Transverse colon (tissue), 4 donors: ENCODE measurements around the gene ENO2. TPM values are rescaled to one million over a fixed set of nuclear protein-coding genes. Genes with fewer than 3 reads are reported as not detected.

ENCODE experiments used
- DNase-seq: peaks from one replicate; pipeline ENCODE4 v3.0.0-alpha.2; 2019
- H3K27ac ChIP-seq, 4 donors: fragments of 200-600 bp; sonication (generic); 2 replicates each; pipeline ENCODE4 v1.5.1; 2016 to 2018; ENCODE audit warnings: inconsistent platforms in 4 of 4
- H3K27me3 ChIP-seq: fragments of 200-600 bp; sonication (generic); 2 replicates; pipeline ENCODE4 v1.5.1; 2017; ENCODE audit warnings: inconsistent platforms
- H3K36me3 ChIP-seq, 4 donors: fragments of 200-600 bp; sonication (generic); 2 replicates each; pipeline ENCODE4 v1.5.1; 2017 to 2019; ENCODE audit warnings: inconsistent platforms in 4 of 4
- H3K4me1 ChIP-seq, 4 donors: fragments of 200-600 bp; sonication (generic); 2 replicates each; pipeline ENCODE4 v1.5.1; 2017 to 2020; ENCODE audit warnings: inconsistent platforms in 4 of 4
- H3K4me3 ChIP-seq, 4 donors: fragments of 200-600 bp; sonication (generic); 1 replicate in 1 of 4; 2 replicates in 3 of 4; pipeline versions ENCODE4 v1.5.1 to v1.6.1; 2017 to 2019; ENCODE audit warnings: inconsistent platforms in 4 of 4
- H3K9me3 ChIP-seq, 2 donors: fragments of 200-600 bp; sonication (generic); 2 replicates each; pipeline ENCODE4 v1.5.1; 2017 to 2019; ENCODE audit warnings: inconsistent platforms in 2 of 2
- EP300 ChIP-seq: sonication (generic); formaldehyde crosslinking; IDR thresholded peaks from one replicate; pipeline ENCODE4 v1.6.1; 2017; ENCODE audit warnings: antibody characterized with exemption, low read depth
- POLR2A ChIP-seq: fragments of 450-650 bp; IDR thresholded peaks from one replicate; pipeline ENCODE4 v1.6.1; 2016; ENCODE audit warnings: antibody characterized with exemption, mild to moderate bottlenecking, moderate library complexity
- POLR2AphosphoS5 ChIP-seq, 3 donors: sonication (generic); formaldehyde crosslinking; IDR thresholded peaks; one replicate each; pipeline ENCODE4 v1.6.1; 2016; ENCODE audit warnings: antibody characterized with exemption in 3 of 3
- WGBS, 2 donors: methylation state at CpG; one replicate each; pipeline ENCODE4 v1.1.5; 2018; ENCODE audit warnings: low coverage in 1 of 2; 5-methylcytosine and 5-hydroxymethylcytosine counted together
- in situ Hi-C, 4 donors: fragments of 200-750 bp; cut with MboI; loops; one replicate each; pipeline versions ENCODE4 v1.15.0 to v1.15.1; 2017; ENCODE audit warnings: low sequenced_read_pairs in 3 of 4, low pct_ligation_motif_present in 1 of 4, low pct_unique_long_range_greater_than_20kb in 1 of 4
- intact Hi-C: fragments of 100-400 bp; cut with DNase I; formaldehyde crosslinking; loops from one replicate; pipeline ENCODE4 v1.15.1; 2023; ENCODE audit warnings: low total_unique reads
- total RNA-seq, 4 donors: library from RNA; depleted of rRNA; stranded (reverse); fragments of >200 nt; gene quantifications; one replicate each; pipeline ENCODE4 v1.1.0, GENCODE V29; 2016
- TF ChIP-seq, protein P1 (sequence below), 5 experiments: fragments of 200-600 bp in 3 of 5; fragments of 450-650 bp in 2 of 5; sonication (generic) in 3 of 5; IDR thresholded peaks; 1 replicate in 2 of 5; 2 replicates in 3 of 5; pipeline ENCODE4 v1.5.1; 2016 to 2017; ENCODE audit warnings: antibody characterized with exemption in 5 of 5, inconsistent platforms in 3 of 5, mild to moderate bottlenecking in 2 of 5, moderate library complexity in 1 of 5

The ENO2 gene
- total RNA-seq, 4 donors from 2014 or later, result 7.2 to 14.1 (median 9.6) TPM

DNA sequence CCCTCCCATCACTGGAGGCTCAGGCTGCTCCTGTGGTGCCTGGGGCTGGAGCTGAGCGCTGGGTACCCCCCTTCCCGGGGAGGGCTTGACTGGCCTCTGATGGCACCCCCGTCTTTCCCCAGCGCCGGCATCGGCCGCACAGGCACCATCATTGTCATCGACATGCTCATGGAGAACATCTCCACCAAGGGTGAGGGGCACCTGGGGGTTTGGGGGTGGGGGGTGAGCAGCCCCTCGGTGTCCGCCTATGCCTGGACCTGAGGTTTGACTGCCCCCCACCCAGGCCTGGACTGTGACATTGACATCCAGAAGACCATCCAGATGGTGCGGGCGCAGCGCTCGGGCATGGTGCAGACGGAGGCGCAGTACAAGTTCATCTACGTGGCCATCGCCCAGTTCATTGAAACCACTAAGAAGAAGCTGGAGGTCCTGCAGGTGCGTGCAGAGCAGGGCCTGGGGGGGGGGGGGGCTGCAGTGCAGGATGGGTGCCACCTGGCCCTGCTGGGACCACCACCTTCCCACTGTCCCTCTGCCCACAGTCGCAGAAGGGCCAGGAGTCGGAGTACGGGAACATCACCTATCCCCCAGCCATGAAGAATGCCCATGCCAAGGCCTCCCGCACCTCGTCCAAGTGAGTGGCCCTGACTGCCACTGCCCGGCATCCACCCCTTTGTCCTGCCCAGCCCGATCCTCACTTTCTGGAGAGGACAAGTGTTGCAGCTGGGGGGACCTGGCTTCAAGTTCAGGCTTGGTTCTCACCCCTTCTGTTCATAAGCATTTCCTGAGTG, 45.6 kb downstream of the ENO2 start:
- in situ Hi-C loops, result no loop called here
- WGBS, 2 donors, result 86% methylated on average over 16 of the region's 26 CpGs; no CpG with 5 or more reads in 1 of the 2 donors
- Histone ChIP-seq H3K4me3 (no peak overlapping the region), H3K36me3 (no peaks in the 10 kb centered on the region), H3K9me3 (no peaks in the 10 kb centered on the region), H3K4me1 (peaks cover 23 to 55% (median 35%) of the 10 kb centered on the region in 4 donors), H3K27ac (peak overlapping the region; percentile 89 to 95 (median 94)), H3K27me3 (no peaks in the 10 kb centered on the region)
- no peak for DNase-seq
- no peak for TF ChIP-seq POLR2AphosphoS5 (IDR thresholded peaks at IDR 0.05)
- TF ChIP-seq POLR2A, result no peak
- TF ChIP-seq, protein P1, sequence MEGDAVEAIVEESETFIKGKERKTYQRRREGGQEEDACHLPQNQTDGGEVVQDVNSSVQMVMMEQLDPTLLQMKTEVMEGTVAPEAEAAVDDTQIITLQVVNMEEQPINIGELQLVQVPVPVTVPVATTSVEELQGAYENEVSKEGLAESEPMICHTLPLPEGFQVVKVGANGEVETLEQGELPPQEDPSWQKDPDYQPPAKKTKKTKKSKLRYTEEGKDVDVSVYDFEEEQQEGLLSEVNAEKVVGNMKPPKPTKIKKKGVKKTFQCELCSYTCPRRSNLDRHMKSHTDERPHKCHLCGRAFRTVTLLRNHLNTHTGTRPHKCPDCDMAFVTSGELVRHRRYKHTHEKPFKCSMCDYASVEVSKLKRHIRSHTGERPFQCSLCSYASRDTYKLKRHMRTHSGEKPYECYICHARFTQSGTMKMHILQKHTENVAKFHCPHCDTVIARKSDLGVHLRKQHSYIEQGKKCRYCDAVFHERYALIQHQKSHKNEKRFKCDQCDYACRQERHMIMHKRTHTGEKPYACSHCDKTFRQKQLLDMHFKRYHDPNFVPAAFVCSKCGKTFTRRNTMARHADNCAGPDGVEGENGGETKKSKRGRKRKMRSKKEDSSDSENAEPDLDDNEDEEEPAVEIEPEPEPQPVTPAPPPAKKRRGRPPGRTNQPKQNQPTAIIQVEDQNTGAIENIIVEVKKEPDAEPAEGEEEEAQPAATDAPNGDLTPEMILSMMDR (IDR thresholded peaks at IDR 0.05), result no peak
- TF ChIP-seq EP300, result no peak
- intact Hi-C loops, result loop anchor here (10.0 kb wide), 1 partner anchor 145 kb away; the partner anchor contains the start of gene C1RL

DNA sequence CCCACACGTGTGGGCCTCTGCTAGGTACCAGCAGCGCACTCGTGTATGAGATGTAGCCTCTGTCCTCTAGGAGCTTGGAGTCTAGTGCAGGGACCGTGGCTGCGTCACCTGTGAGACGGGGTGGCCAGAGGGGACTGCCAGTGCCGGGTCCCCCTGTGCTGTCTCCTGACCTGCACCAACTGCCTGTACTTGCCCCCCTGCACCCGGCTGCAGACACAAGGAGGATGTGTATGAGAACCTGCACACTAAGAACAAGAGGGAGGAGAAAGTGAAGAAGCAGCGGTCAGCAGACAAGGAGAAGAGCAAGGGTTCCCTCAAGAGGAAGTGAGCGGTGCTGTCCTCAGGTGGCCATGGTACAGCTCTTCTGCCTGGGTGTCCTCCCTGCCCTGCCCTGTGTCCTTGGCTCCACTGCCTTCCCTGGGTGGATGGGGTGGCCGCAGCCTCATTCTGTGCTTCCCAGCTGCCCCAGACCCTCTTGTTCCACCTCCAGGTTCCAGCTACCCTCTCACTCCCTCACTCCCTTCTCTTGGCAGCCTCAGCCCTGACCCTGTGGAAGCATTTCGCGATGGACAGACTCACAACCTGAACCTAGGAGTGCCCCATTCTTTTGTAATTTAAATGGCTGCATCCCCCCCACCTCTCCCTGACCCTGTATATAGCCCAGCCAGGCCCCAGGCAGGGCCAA, 46.4 kb downstream of the ENO2 start:
- 35 to 74% methylated on average over 2 to 12 of the region's 13 CpGs for WGBS, 2 donors
- TF ChIP-seq, protein P1 (IDR thresholded peaks at IDR 0.05), result peak in 1 of 5 experiments; percentile 35
- TF ChIP-seq POLR2AphosphoS5 (IDR thresholded peaks at IDR 0.05), result no peak
- peak overlapping the region in 2 of 4 donors; percentile 54 to 62 for H3K4me3 ChIP-seq
- H3K9me3 ChIP-seq, result no peaks in the 10 kb centered on the region
- H3K36me3 ChIP-seq, result peaks cover 0 to under 1% (median 0%) of the 10 kb centered on the region in 4 donors
- peaks cover 23 to 57% (median 38%) of the 10 kb centered on the region in 4 donors for H3K4me1 ChIP-seq
- intact Hi-C loops (loop anchor here (10.0 kb wide), 1 partner anchor 144 kb away; the partner anchor contains the start of gene C1RL), in situ Hi-C loops (no loop called here)
- DNase-seq, result peak; percentile 58
- peak overlapping the region; percentile 89 to 95 (median 94) for H3K27ac ChIP-seq
- no peaks in the 10 kb centered on the region for H3K27me3 ChIP-seq

DNA sequence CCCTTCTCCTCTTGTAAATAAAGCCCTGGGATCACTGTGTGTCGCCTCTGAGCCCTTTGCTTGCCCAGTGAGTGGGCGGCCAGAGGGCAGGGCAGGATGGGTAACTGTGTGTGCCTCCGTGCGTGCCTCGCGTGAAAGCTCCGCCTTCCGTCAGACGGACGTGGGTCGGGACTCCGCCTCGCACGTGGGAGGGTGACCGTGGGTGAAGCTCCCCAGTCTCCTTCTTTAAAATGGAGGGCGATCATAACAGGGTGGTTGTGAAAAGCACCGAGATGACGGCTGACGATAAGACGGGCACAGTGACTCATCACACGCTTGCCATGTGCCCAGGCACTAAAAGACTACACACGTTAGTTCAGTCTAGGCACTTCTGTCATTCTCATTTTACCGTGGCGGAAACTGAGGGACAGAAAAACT, 46.9 kb downstream of the ENO2 start:
- 19% methylated on average over 24 of the region's 24 CpGs; no CpG with 5 or more reads in 1 of the 2 donors for WGBS, 2 donors
- Histone ChIP-seq H3K9me3 (no peaks in the 10 kb centered on the region), H3K4me3 (peak overlapping the region in 3 of 4 donors; percentile 8 to 62 (median 54)), H3K36me3 (peaks cover 0 to 6% (median 0%) of the 10 kb centered on the region in 4 donors), H3K4me1 (peaks cover 23 to 62% (median 41%) of the 10 kb centered on the region in 4 donors), H3K27me3 (no peaks in the 10 kb centered on the region), H3K27ac (peak overlapping the region; percentile 89 to 95 (median 94))
- intact Hi-C loops, result loop anchor here (10.0 kb wide), 1 partner anchor 144 kb away; the partner anchor contains the start of gene C1RL
- TF ChIP-seq POLR2A, result no peak
- TF ChIP-seq POLR2AphosphoS5 (IDR thresholded peaks at IDR 0.05), result peak in 2 of 3 donors; percentile 7 to 22
- in situ Hi-C loops, result no loop called here
- peak; percentile 83 for DNase-seq

DNA sequence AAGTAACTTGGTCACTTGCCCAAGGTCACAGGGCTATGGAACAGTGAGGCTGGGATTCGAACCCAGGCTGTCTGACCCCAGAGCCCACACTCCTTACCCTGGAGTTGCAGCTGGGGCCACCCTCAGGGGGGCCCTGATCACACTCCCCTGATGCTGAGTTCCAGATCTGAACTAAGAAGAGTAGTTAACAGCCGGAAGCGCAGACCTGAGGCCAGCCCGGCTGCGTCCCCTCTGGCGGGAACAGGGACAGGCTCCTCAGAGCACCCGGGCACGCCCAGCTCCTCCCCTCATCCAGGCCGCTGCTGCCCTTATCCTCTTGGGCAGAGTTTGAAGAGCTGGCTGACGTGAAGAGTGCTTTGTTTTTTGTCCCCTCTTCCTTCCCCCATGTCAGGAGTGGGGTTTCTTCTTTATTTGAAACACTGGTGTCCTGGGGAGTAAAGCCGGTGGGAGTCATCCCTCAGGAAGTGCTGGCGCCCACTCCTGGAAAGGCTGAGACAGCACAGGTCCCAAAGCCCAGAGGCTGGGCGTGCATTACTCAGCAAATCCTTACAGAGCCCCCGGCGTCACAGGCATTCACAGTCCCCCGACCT, 47.4 kb downstream of the ENO2 start:
- H3K27ac ChIP-seq, result peak overlapping the region; percentile 89 to 95 (median 94)
- H3K27me3 ChIP-seq, result no peaks in the 10 kb centered on the region
- DNase-seq, result peak; percentile 85
- peak; percentile 48 for TF ChIP-seq POLR2A
- TF ChIP-seq EP300, result no peak
- TF ChIP-seq POLR2AphosphoS5 (IDR thresholded peaks at IDR 0.05), result peak in 2 of 3 donors; percentile 28 to 82
- TF ChIP-seq, protein P1 (IDR thresholded peaks at IDR 0.05), result peak; percentile 33 to 76 (median 46)
- H3K36me3 ChIP-seq, result peaks cover 0 to 11% (median 2%) of the 10 kb centered on the region in 4 donors
- WGBS, 2 donors, result 0 to 5% methylated on average over 2 to 15 of the region's 16 CpGs
- H3K9me3 ChIP-seq, result no peaks in the 10 kb centered on the region
- H3K4me1 ChIP-seq, result peaks cover 23 to 65% (median 41%) of the 10 kb centered on the region in 4 donors
- in situ Hi-C loops (no loop called here), intact Hi-C loops (loop anchor here (10.0 kb wide), 1 partner anchor 143 kb away; the partner anchor contains the start of gene C1RL)
- peak overlapping the region in 3 of 4 donors; percentile 8 to 62 (median 54) for H3K4me3 ChIP-seq
